OCI-LY1 (cell line): Measurements from ENCODE around the gene ST6GALNAC5.

Experiments
- H2AFZ ChIP-seq: fragments of 200-600 bp; sonication (generic), shearing (Covaris generic); 2 replicates; pipeline ENCODE4 v1.6.0; 2014; ENCODE audit warnings: antibody characterized with exemption, mild to moderate bottlenecking, low read length
- H3F3A ChIP-seq: fragments of 200-600 bp; sonication (generic), shearing (Covaris generic); 2 replicates; pipeline ENCODE4 v1.6.0; 2014; ENCODE audit warnings: mild to moderate bottlenecking, antibody characterized with exemption, low read length, moderate library complexity; ENCODE audit not compliant: insufficient read depth
- H3K27ac ChIP-seq: fragments of 200-600 bp; sonication (generic); 2 replicates; pipeline ENCODE4 v1.5.1; 2014; ENCODE audit warnings: low read length, mixed run types, mild to moderate bottlenecking, low read depth; ENCODE audit not compliant: poor library complexity, severe bottlenecking
- H3K27me3 ChIP-seq: fragments of 200-600 bp; sonication (generic); 2 replicates; pipeline ENCODE4 v1.6.0; 2014; ENCODE audit warnings: antibody characterized with exemption, mild to moderate bottlenecking, low read length, moderate library complexity; ENCODE audit not compliant: insufficient read depth
- H3K36me3 ChIP-seq: fragments of 200-600 bp; sonication (generic); 2 replicates; pipeline ENCODE4 v1.6.1; 2014; ENCODE audit warnings: mild to moderate bottlenecking, antibody characterized with exemption, low read length, moderate library complexity, mixed read lengths; ENCODE audit not compliant: insufficient read depth
- H3K4me1 ChIP-seq: fragments of 200-600 bp; sonication (generic); 2 replicates; pipeline ENCODE4 v1.5.1; 2014; ENCODE audit warnings: mild to moderate bottlenecking, low read length, moderate library complexity; ENCODE audit not compliant: insufficient read depth, severe bottlenecking
- H3K4me2 ChIP-seq: fragments of 200-600 bp; sonication (generic), shearing (Covaris generic); 2 replicates; pipeline ENCODE4 v1.6.1; 2014; ENCODE audit warnings: low read length
- H3K4me3 ChIP-seq: fragments of 200-600 bp; sonication (generic); 2 replicates; pipeline ENCODE4 v1.5.1; 2014; ENCODE audit warnings: low read length, low read depth, mild to moderate bottlenecking, mixed read lengths; ENCODE audit not compliant: poor library complexity, severe bottlenecking
- H3K79me2 ChIP-seq: fragments of 200-600 bp; shearing (Covaris generic); 2 replicates; pipeline ENCODE4 v1.6.1; 2016; ENCODE audit warnings: mixed run types, low read length, mixed read lengths; ENCODE audit not compliant: insufficient read depth
- H3K9ac ChIP-seq: fragments of 200-600 bp; sonication (generic), shearing (Covaris generic); 2 replicates; pipeline ENCODE4 v1.6.1; 2014; ENCODE audit warnings: mild to moderate bottlenecking, low read length, mixed read lengths
- H3K9me2 ChIP-seq: fragments of 200-600 bp; sonication (generic), shearing (Covaris generic); 2 replicates; pipeline ENCODE4 v1.6.1; 2014; ENCODE audit warnings: low read depth, mild to moderate bottlenecking, low read length, mixed read lengths
- H3K9me3 ChIP-seq: fragments of 200-600 bp; shearing (Covaris generic); 2 replicates; pipeline ENCODE4 v1.6.1; 2014; ENCODE audit warnings: low read length, mixed read lengths
- H4K20me1 ChIP-seq: fragments of 200-600 bp; sonication (generic), shearing (Covaris generic); 2 replicates; pipeline ENCODE4 v1.6.0; 2016; ENCODE audit warnings: mild to moderate bottlenecking, low read length; ENCODE audit not compliant: insufficient read depth
- EZH2 ChIP-seq: fragments of 200-600 bp; sonication (generic), shearing (Covaris generic); IDR thresholded peaks from 2 replicates; pipeline ENCODE4 v1.8.0; 2017; ENCODE audit warnings: borderline replicate concordance, mixed run types, mild to moderate bottlenecking, antibody characterized with exemption, low read length, moderate library complexity, mixed read lengths
- TF ChIP-seq, protein P1 (sequence below): fragments of 200-600 bp; sonication (generic), shearing (Covaris generic); IDR thresholded peaks from 2 replicates; pipeline ENCODE4 v1.5.1; 2017; ENCODE audit warnings: mild to moderate bottlenecking, antibody characterized with exemption, low read length, moderate library complexity, mixed read lengths

ST6GALNAC5 gene

DNA sequence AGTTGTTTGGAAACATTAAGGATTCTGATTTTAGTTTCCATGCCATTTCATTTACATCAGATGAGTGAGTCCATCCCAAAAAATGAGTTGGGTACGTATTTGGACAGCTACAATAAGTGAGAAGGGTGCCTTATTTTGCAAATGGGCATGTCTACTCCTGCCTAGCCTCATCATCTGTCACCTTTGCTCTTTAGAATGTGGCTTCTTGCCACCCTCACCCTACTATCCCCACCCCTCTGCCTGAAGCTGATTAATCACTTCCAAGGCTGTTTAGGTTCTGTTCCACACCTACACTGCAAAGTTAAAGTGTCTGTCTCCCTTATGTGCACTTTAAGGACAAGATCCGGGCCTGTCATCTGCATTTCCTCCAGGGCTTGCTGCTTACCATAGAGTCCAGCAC is 61.2 kb downstream of the ST6GALNAC5 start:
- Histone ChIP-seq H2AFZ (no peak overlapping the region), H3K27ac (no peak overlapping the region), H3K9me2 (no peaks in the 10 kb centered on the region), H3K4me1 (no peaks in the 10 kb centered on the region), H3K4me3 (no peak overlapping the region), H3K27me3 (no peaks in the 10 kb centered on the region), H3F3A (no peaks in the 10 kb centered on the region), H3K79me2 (no peaks in the 10 kb centered on the region), H3K36me3 (no peaks in the 10 kb centered on the region), H3K9me3 (no peaks in the 10 kb centered on the region), H3K4me2 (no peak overlapping the region), H3K9ac (no peak overlapping the region), H4K20me1 (no peaks in the 10 kb centered on the region)
- TF ChIP-seq, protein P1, sequence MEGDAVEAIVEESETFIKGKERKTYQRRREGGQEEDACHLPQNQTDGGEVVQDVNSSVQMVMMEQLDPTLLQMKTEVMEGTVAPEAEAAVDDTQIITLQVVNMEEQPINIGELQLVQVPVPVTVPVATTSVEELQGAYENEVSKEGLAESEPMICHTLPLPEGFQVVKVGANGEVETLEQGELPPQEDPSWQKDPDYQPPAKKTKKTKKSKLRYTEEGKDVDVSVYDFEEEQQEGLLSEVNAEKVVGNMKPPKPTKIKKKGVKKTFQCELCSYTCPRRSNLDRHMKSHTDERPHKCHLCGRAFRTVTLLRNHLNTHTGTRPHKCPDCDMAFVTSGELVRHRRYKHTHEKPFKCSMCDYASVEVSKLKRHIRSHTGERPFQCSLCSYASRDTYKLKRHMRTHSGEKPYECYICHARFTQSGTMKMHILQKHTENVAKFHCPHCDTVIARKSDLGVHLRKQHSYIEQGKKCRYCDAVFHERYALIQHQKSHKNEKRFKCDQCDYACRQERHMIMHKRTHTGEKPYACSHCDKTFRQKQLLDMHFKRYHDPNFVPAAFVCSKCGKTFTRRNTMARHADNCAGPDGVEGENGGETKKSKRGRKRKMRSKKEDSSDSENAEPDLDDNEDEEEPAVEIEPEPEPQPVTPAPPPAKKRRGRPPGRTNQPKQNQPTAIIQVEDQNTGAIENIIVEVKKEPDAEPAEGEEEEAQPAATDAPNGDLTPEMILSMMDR: no peak
- no peak for TF ChIP-seq EZH2

DNA sequence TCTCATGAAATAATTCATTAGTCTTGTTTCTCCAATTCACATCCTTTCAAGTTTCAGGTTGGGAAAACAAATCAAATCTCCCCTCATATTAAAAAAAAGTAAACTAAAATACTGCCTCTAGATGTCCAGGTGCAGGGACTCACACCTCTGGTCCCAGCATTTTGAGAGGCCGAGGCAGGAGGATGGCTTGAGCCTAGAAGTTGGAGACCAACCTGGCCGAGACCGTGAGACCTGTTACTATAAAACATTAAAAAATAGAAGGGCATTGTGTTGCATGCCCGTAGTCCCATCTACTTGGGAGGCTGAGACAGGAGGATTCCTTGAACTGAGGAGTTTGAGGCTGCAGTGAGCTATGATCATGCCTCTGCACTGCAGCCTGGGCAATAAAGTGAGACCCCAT is 61.9 kb downstream of the ST6GALNAC5 start:
- Histone ChIP-seq H3K4me1 (no peaks in the 10 kb centered on the region), H3F3A (no peaks in the 10 kb centered on the region), H3K27me3 (no peaks in the 10 kb centered on the region), H3K9ac (no peak overlapping the region), H3K4me3 (no peak overlapping the region), H3K27ac (no peak overlapping the region), H3K9me2 (no peaks in the 10 kb centered on the region), H4K20me1 (no peaks in the 10 kb centered on the region), H3K9me3 (no peaks in the 10 kb centered on the region), H3K4me2 (no peak overlapping the region), H3K36me3 (no peaks in the 10 kb centered on the region), H2AFZ (no peak overlapping the region), H3K79me2 (no peaks in the 10 kb centered on the region)
- no peak for TF ChIP-seq EZH2
- TF ChIP-seq, protein P1: no peak

DNA sequence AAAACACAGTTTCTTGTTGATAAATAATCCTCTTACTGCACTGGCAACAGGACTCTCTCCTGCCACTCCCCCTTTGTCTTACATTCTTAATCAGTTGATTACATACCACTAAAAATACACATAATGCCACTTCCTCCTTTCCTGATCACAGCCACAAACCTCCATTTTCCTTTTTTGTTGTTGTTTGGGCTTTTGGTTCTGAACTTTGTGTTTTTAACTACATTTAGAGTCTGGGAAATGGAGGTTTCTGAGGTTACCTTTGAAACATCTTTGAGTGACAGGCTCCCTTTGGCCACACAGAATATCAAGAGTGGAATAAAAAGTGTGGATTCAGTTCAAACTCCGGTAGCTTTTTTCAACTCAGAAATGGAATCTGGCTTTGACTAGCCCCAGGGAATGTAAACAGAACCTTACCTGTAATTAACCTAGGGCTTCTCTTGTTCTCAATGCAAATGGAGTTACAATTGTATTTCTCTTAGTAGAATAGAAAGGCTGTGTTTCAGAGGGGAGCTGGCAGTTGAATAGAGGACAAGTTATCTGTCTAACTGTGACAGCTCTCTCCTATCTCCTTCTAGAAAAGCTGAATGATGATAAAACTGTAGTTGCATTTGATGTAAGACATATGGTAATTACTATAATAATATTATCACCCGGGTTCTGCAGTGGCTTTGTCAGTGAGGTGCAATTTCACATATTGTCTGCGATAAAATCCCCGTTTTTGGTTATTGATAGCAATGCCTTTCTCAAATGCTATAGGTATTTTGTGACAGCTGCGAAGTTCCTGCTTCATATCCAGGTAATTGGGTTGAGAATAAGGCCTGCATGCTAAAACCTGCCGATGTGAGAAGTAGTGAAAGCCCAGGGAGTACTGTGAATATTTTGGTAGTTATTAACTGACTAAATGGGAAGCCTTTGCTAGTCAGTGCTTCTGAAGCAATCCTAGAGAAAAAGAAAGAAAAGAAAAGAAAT is 66.9 kb downstream of the ST6GALNAC5 start:
- Histone ChIP-seq H2AFZ (no peak overlapping the region), H3K4me1 (no peaks in the 10 kb centered on the region), H3K79me2 (no peaks in the 10 kb centered on the region), H3K4me2 (no peak overlapping the region), H3K36me3 (no peaks in the 10 kb centered on the region), H3K27me3 (no peaks in the 10 kb centered on the region), H3K9me2 (no peaks in the 10 kb centered on the region), H3F3A (no peaks in the 10 kb centered on the region), H3K4me3 (no peak overlapping the region), H3K9me3 (no peaks in the 10 kb centered on the region), H3K27ac (no peak overlapping the region), H4K20me1 (no peaks in the 10 kb centered on the region), H3K9ac (no peak overlapping the region)
- no peak for TF ChIP-seq EZH2
- TF ChIP-seq, protein P1: no peak
